OCI-LY1 (cell line): ENCODE results near the gene PNRC2.

ENCODE experiments used
- H2AFZ ChIP-seq: fragments of 200-600 bp; sonication (generic), shearing (Covaris generic); 2 replicates; pipeline ENCODE4 v1.6.0; 2014; ENCODE audit warnings: antibody characterized with exemption, mild to moderate bottlenecking, low read length
- H3F3A ChIP-seq: fragments of 200-600 bp; sonication (generic), shearing (Covaris generic); 2 replicates; pipeline ENCODE4 v1.6.0; 2014; ENCODE audit warnings: mild to moderate bottlenecking, antibody characterized with exemption, low read length, moderate library complexity; ENCODE audit not compliant: insufficient read depth
- H3K27ac ChIP-seq: fragments of 200-600 bp; sonication (generic); 2 replicates; pipeline ENCODE4 v1.5.1; 2014; ENCODE audit warnings: low read length, mixed run types, mild to moderate bottlenecking, low read depth; ENCODE audit not compliant: poor library complexity, severe bottlenecking
- H3K27me3 ChIP-seq: fragments of 200-600 bp; sonication (generic); 2 replicates; pipeline ENCODE4 v1.6.0; 2014; ENCODE audit warnings: antibody characterized with exemption, mild to moderate bottlenecking, low read length, moderate library complexity; ENCODE audit not compliant: insufficient read depth
- H3K36me3 ChIP-seq: fragments of 200-600 bp; sonication (generic); 2 replicates; pipeline ENCODE4 v1.6.1; 2014; ENCODE audit warnings: mild to moderate bottlenecking, antibody characterized with exemption, low read length, moderate library complexity, mixed read lengths; ENCODE audit not compliant: insufficient read depth
- H3K4me1 ChIP-seq: fragments of 200-600 bp; sonication (generic); 2 replicates; pipeline ENCODE4 v1.5.1; 2014; ENCODE audit warnings: mild to moderate bottlenecking, low read length, moderate library complexity; ENCODE audit not compliant: insufficient read depth, severe bottlenecking
- H3K4me2 ChIP-seq: fragments of 200-600 bp; sonication (generic), shearing (Covaris generic); 2 replicates; pipeline ENCODE4 v1.6.1; 2014; ENCODE audit warnings: low read length
- H3K4me3 ChIP-seq: fragments of 200-600 bp; sonication (generic); 2 replicates; pipeline ENCODE4 v1.5.1; 2014; ENCODE audit warnings: low read length, low read depth, mild to moderate bottlenecking, mixed read lengths; ENCODE audit not compliant: poor library complexity, severe bottlenecking
- H3K79me2 ChIP-seq: fragments of 200-600 bp; shearing (Covaris generic); 2 replicates; pipeline ENCODE4 v1.6.1; 2016; ENCODE audit warnings: mixed run types, low read length, mixed read lengths; ENCODE audit not compliant: insufficient read depth
- H3K9ac ChIP-seq: fragments of 200-600 bp; sonication (generic), shearing (Covaris generic); 2 replicates; pipeline ENCODE4 v1.6.1; 2014; ENCODE audit warnings: mild to moderate bottlenecking, low read length, mixed read lengths
- H3K9me2 ChIP-seq: fragments of 200-600 bp; sonication (generic), shearing (Covaris generic); 2 replicates; pipeline ENCODE4 v1.6.1; 2014; ENCODE audit warnings: low read depth, mild to moderate bottlenecking, low read length, mixed read lengths
- H3K9me3 ChIP-seq: fragments of 200-600 bp; shearing (Covaris generic); 2 replicates; pipeline ENCODE4 v1.6.1; 2014; ENCODE audit warnings: low read length, mixed read lengths
- H4K20me1 ChIP-seq: fragments of 200-600 bp; sonication (generic), shearing (Covaris generic); 2 replicates; pipeline ENCODE4 v1.6.0; 2016; ENCODE audit warnings: mild to moderate bottlenecking, low read length; ENCODE audit not compliant: insufficient read depth
- EZH2 ChIP-seq: fragments of 200-600 bp; sonication (generic), shearing (Covaris generic); IDR thresholded peaks from 2 replicates; pipeline ENCODE4 v1.8.0; 2017; ENCODE audit warnings: borderline replicate concordance, mixed run types, mild to moderate bottlenecking, antibody characterized with exemption, low read length, moderate library complexity, mixed read lengths
- TF ChIP-seq, protein P1 (sequence below): fragments of 200-600 bp; sonication (generic), shearing (Covaris generic); IDR thresholded peaks from 2 replicates; pipeline ENCODE4 v1.5.1; 2017; ENCODE audit warnings: mild to moderate bottlenecking, antibody characterized with exemption, low read length, moderate library complexity, mixed read lengths

Gene PNRC2

DNA sequence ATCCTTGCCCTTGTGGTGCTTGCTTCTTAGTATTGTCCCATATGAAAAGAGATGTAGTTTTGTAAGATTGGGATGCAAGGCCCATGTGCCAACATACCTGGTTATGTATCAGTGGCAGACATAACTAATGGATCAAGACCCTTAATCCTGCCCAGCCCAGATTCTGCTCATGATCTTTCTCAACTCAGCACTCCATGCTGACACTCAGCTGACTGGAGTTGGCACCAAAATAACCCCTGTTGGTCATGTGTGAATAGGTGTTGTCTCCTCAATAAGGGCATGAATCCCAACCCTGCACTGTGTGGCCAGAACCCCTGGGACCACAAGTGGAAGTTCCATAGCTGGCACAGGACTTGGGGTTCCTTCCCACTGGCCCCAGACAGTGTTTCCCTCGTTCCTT lies 32.5 kb upstream of the PNRC2 start:
- no peak overlapping the region for H3K9ac ChIP-seq
- H3K27ac ChIP-seq = no peak overlapping the region
- H2AFZ ChIP-seq = no peak overlapping the region
- peaks cover 4% of the 10 kb centered on the region; the same call in 1 of the 2 replicates for H3F3A ChIP-seq
- no peaks in the 10 kb centered on the region for H3K79me2 ChIP-seq
- H3K27me3 ChIP-seq = peaks cover 3% of the 10 kb centered on the region; the same call in 1 of the 2 replicates
- no peaks in the 10 kb centered on the region for H3K9me2 ChIP-seq
- H4K20me1 ChIP-seq = no peaks in the 10 kb centered on the region
- H3K4me1 ChIP-seq = peaks cover 15% of the 10 kb centered on the region
- H3K4me2 ChIP-seq = no peak overlapping the region
- H3K36me3 ChIP-seq = no peaks in the 10 kb centered on the region
- TF ChIP-seq, protein P1, sequence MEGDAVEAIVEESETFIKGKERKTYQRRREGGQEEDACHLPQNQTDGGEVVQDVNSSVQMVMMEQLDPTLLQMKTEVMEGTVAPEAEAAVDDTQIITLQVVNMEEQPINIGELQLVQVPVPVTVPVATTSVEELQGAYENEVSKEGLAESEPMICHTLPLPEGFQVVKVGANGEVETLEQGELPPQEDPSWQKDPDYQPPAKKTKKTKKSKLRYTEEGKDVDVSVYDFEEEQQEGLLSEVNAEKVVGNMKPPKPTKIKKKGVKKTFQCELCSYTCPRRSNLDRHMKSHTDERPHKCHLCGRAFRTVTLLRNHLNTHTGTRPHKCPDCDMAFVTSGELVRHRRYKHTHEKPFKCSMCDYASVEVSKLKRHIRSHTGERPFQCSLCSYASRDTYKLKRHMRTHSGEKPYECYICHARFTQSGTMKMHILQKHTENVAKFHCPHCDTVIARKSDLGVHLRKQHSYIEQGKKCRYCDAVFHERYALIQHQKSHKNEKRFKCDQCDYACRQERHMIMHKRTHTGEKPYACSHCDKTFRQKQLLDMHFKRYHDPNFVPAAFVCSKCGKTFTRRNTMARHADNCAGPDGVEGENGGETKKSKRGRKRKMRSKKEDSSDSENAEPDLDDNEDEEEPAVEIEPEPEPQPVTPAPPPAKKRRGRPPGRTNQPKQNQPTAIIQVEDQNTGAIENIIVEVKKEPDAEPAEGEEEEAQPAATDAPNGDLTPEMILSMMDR = no peak
- no peak for TF ChIP-seq EZH2
- H3K4me3 ChIP-seq = no peak overlapping the region
- H3K9me3 ChIP-seq = no peaks in the 10 kb centered on the region

GRCh38 chr1:23928789-23929188 lies 30.8 kb upstream of the PNRC2 start:
- Histone ChIP-seq H3K9me2 (no peaks in the 10 kb centered on the region), H3K4me1 (peaks cover 15% of the 10 kb centered on the region), H3F3A (peaks cover 4% of the 10 kb centered on the region; the same call in 1 of the 2 replicates), H3K27me3 (peaks cover 3% of the 10 kb centered on the region; the same call in 1 of the 2 replicates), H3K4me3 (no peak overlapping the region), H2AFZ (no peak overlapping the region), H3K27ac (no peak overlapping the region), H4K20me1 (no peaks in the 10 kb centered on the region), H3K79me2 (no peaks in the 10 kb centered on the region), H3K9ac (no peak overlapping the region), H3K4me2 (no peak overlapping the region), H3K9me3 (no peaks in the 10 kb centered on the region), H3K36me3 (no peaks in the 10 kb centered on the region)
- TF ChIP-seq, protein P1 = no peak
- no peak for TF ChIP-seq EZH2

- no peak overlapping the region for H3K9ac ChIP-seq
- H3K4me3 ChIP-seq = no peak overlapping the region
- no peak overlapping the region for H3K27ac ChIP-seq
- H3K9me3 ChIP-seq = no peaks in the 10 kb centered on the region
- no peaks in the 10 kb centered on the region for H3K36me3 ChIP-seq
- H3K4me1 ChIP-seq = peaks cover 15% of the 10 kb centered on the region
- no peaks in the 10 kb centered on the region for H3K79me2 ChIP-seq
- no peaks in the 10 kb centered on the region for H4K20me1 ChIP-seq
- no peak overlapping the region for H3K4me2 ChIP-seq
- no peaks in the 10 kb centered on the region for H3K9me2 ChIP-seq
- TF ChIP-seq, protein P1 = no peak
- no peak for TF ChIP-seq EZH2
- peaks cover 4% of the 10 kb centered on the region; the same call in 1 of the 2 replicates for H3F3A ChIP-seq
- H3K27me3 ChIP-seq = peaks cover 3% of the 10 kb centered on the region; the same call in 1 of the 2 replicates
- H2AFZ ChIP-seq = no peak overlapping the region
Measured at GRCh38 chr1:23930270-23930669, 29.4 kb upstream of the PNRC2 start.
